T-helper 17 cell (primary cell): ENCODE results near the gene SETX. TPM values are rescaled to one million over a fixed set of nuclear protein-coding genes. Genes with fewer than 3 reads are reported as not detected.
"Not testable (repeated sequence)": the region's sequence is repeated elsewhere in the genome, so short reads cannot be mapped to it uniquely, and the experiment has no call there.

ENCODE experiments used
- ATAC-seq: fragments of 150-1000 bp; cut with Tn5 transposase; 2 replicates; pipeline ENCODE4 v1.10.0; 2021; ENCODE audit warnings: mild to moderate bottlenecking, moderate library complexity
- DNase-seq, 3 donors: peaks; one replicate each; pipeline versions ENCODE4 v3.0.0 to v3.0.0-alpha.2; 2020 to 2021
- H3K9me3 ChIP-seq: one replicate; pipeline ENCODE4 v1.7.0; 2013; ENCODE audit warnings: low read length, mild to moderate bottlenecking; ENCODE audit not compliant: control insufficient read depth, poor library complexity, severe bottlenecking
- H3K27ac Mint-ChIP-seq: one replicate; pipeline ENCODE4 v1.8.0; 2022; ENCODE audit warnings: mild to moderate bottlenecking, moderate library complexity, mixed read lengths
- H3K27me3 Mint-ChIP-seq: one replicate; pipeline ENCODE4 v1.8.0; 2022; ENCODE audit warnings: mixed read lengths
- H3K36me3 Mint-ChIP-seq: one replicate; pipeline ENCODE4 v1.8.0; 2022; ENCODE audit warnings: low read depth, mixed read lengths
- H3K4me1 Mint-ChIP-seq: one replicate; pipeline ENCODE4 v1.8.0; 2022; ENCODE audit warnings: mild to moderate bottlenecking, mixed read lengths
- H3K4me3 Mint-ChIP-seq: one replicate; pipeline ENCODE4 v1.8.0; 2022; ENCODE audit warnings: mild to moderate bottlenecking, moderate library complexity, mixed read lengths
- total RNA-seq, 4 donors: library from RNA in 2 of 4; stranded (reverse) in 2 of 4; gene quantifications; one replicate each; pipeline ENCODE4 v1.2.3 and lab custom pipeline; 2022 to 2026

SETX gene, protein sequence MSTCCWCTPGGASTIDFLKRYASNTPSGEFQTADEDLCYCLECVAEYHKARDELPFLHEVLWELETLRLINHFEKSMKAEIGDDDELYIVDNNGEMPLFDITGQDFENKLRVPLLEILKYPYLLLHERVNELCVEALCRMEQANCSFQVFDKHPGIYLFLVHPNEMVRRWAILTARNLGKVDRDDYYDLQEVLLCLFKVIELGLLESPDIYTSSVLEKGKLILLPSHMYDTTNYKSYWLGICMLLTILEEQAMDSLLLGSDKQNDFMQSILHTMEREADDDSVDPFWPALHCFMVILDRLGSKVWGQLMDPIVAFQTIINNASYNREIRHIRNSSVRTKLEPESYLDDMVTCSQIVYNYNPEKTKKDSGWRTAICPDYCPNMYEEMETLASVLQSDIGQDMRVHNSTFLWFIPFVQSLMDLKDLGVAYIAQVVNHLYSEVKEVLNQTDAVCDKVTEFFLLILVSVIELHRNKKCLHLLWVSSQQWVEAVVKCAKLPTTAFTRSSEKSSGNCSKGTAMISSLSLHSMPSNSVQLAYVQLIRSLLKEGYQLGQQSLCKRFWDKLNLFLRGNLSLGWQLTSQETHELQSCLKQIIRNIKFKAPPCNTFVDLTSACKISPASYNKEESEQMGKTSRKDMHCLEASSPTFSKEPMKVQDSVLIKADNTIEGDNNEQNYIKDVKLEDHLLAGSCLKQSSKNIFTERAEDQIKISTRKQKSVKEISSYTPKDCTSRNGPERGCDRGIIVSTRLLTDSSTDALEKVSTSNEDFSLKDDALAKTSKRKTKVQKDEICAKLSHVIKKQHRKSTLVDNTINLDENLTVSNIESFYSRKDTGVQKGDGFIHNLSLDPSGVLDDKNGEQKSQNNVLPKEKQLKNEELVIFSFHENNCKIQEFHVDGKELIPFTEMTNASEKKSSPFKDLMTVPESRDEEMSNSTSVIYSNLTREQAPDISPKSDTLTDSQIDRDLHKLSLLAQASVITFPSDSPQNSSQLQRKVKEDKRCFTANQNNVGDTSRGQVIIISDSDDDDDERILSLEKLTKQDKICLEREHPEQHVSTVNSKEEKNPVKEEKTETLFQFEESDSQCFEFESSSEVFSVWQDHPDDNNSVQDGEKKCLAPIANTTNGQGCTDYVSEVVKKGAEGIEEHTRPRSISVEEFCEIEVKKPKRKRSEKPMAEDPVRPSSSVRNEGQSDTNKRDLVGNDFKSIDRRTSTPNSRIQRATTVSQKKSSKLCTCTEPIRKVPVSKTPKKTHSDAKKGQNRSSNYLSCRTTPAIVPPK (N-terminal part only)
- total RNA-seq = 10 to 100 TPM; 56.4 to 58.3 TPM
- 377 to 533 reads per million in 2 donors for total RNA-seq (lab: John Stamatoyannopoulos, UW)

DNA sequence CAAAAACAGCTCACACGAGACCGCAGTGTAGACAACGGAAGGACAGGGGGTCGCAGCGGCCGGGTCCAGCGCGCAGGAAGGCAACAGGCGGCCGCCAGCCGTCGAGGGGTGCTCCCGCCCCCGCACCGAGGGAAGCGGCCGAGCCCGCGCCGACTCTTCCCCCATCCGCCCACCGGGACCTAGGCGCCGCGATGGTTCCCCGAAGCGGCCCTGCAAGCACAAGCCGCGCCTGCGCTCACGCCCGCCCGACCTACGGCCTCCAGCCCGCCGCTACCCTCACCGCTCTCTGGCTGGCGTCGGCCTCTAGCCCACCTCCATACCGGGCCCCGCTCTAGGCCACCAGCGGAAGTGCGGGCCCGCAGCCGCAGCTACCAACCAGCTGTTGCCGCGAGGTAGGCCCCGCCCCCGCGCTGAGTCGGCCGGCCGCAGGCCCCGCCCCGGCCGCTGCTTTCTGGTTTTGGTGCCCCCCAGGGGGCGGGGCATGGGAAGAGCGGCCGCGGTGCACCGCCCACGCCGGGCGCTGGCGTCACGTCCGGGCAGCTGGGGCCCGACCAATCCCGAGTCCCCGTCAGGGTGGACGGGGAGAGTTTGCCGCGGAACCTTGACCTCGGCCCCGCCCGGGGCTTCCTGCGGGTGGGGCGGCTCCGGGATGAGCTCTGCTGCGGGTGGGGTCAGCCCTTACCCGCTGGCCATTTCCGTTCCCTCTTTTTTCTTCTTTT is at the start of gene SETX:
Gene SETX (minus strand): TSS at position 350 of the 719 bp plus-strand sequence. CDS start 5,558 bp downstream, outside the sequence.
- peak within 1 kb of the TSS; percentile 98 for H3K27ac Mint-ChIP-seq
- no peaks in the 10 kb centered on the region for H3K27me3 Mint-ChIP-seq
- H3K4me1 Mint-ChIP-seq = peaks cover 36% of the 10 kb centered on the region
- H3K4me3 Mint-ChIP-seq = peak within 1 kb of the TSS; percentile 92
- no peaks in the 10 kb centered on the region for H3K9me3 ChIP-seq
- DNase-seq (peak; percentile 82 to 97 (median 95)), ATAC-seq (peak; percentile 89)
- peaks cover 15% of the 10 kb centered on the region for H3K36me3 Mint-ChIP-seq

DNA sequence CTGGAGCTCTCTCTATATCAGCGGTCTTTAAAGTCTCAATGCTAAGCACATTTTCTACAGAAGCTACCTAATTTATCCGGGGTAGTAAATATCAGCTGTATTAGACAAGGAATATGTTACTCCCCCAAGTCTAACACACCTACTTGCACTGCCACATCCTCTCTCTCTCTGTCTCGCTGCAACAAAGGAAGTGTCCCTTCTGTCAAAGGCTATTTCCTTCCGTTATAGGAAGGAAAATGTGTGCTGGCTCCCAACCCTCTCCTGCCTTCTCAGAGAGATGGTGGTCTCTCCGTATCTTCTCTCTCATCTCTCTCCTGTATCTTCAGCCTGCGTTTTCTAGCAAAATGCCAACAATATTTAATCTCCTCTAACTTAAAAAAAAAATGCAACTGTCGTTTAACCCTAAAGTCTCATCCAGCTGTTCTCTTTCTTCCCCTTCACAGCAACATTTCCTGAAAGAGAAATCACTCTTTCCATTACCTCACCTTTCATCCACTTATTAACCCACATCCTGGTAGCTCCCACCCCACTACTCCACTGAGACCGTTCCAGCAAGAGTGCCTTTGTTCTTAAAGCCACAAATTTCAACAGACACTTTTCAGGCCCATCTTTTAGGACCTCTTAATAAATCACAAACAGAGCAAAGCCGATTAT is 49.6 kb upstream of the SETX start:
- Mint-ChIP-seq H3K4me1 (peaks cover 33% of the 10 kb centered on the region), H3K27ac (peak overlapping the region; percentile 98), H3K36me3 (peaks cover 15% of the 10 kb centered on the region), H3K27me3 (no peaks in the 10 kb centered on the region), H3K4me3 (peak overlapping the region; percentile 95)
- no peaks in the 10 kb centered on the region for H3K9me3 ChIP-seq
- ATAC-seq (no peak), DNase-seq (no peak)

DNA sequence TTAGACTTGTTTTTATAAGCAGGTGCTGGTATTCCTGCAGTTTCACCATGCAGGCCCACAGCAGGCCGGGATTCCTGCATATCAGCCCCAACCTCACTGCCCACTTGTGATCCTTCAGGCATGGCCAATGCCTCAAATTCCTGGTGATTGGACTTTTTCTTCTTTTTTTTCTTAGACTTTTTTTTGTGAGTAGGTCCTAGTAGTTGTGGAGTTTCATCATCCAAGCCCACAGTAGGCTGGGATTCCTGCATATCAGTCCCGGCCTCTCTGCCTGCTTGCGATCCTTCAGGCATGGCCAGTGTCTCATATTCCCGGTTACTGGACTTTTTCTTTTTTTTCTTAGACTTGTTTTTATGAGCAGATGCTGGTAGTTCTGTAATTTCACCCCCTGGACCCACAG is 47.0 kb upstream of the SETX start:
- Mint-ChIP-seq H3K36me3 (peaks cover 20% of the 10 kb centered on the region), H3K27ac (peak overlapping the region; percentile 21), H3K4me3 (no peak overlapping the region), H3K4me1 (peaks cover 30% of the 10 kb centered on the region), H3K27me3 (no peaks in the 10 kb centered on the region)
- ATAC-seq = no peak
- no peaks in the 10 kb centered on the region for H3K9me3 ChIP-seq
- no peak for DNase-seq

DNA sequence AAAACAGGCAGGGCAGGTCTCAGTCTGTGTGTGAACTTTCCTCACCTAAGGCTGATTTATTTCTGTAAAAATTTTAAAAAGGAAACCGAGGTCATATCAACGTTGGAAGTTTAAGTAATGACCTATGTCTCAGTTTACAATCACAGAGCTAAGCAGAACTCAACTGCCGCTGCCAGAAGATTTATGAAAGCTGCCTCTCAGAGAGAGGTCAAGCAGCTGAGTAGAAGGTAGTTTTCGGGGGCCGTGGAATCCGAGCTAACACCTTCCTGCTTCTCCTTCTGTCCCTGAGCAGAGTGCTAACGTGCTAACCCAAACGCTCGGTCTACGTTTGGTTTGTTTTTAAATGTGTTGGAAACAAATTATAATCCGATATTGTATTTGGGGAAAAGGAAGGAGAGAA is 40.8 kb upstream of the SETX start:
- no peak for ATAC-seq
- Mint-ChIP-seq H3K4me1 (no peaks in the 10 kb centered on the region), H3K36me3 (peaks cover 9% of the 10 kb centered on the region), H3K27ac (no peak overlapping the region), H3K27me3 (no peaks in the 10 kb centered on the region), H3K4me3 (no peak overlapping the region)
- H3K9me3 ChIP-seq = no peaks in the 10 kb centered on the region
- no peak for DNase-seq

DNA sequence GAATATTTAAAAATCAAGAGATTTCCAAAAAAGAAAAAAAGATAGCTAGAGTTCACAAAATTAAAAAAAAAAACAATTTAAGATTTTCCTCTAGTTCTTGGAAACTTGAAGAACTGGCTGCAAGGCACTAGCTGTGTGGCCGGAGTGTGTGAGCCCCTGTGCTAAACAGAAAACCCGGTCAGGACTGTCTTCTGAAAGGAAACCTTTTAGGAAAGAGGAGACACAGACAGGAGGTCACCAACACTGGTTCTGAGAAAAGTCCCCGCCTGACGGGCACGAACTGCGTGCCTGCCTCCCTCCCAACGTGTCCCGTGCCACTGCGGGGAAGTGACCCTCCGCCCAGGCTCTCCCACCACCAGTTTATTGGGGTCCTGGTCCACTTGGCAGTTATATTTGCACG is 36.7 kb upstream of the SETX start:
- ATAC-seq = no peak
- H3K27me3 Mint-ChIP-seq = no peaks in the 10 kb centered on the region
- peaks cover 4% of the 10 kb centered on the region for H3K36me3 Mint-ChIP-seq

DNA sequence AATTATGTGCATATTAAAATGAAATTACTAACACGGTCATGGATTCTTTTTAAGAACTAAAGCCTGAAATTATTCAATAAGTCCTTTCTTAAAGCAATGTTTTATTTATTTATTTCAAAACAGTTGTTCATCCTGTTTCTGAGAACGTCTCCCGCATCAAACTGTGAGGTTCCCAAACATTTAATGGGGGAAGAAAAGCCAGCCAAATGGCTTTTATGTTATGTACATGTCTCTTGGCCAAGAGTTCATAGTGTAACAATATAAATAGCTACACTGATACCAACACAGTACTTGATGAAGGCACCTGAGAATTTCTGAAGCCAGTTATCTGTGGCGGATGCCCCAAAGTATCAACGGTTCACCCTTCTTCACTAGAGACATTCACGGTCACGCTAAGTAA is 36.2 kb upstream of the SETX start:
- H3K27ac Mint-ChIP-seq = no peak overlapping the region
- H3K36me3 Mint-ChIP-seq = peaks cover 4% of the 10 kb centered on the region
- no peak overlapping the region for H3K4me3 Mint-ChIP-seq
- H3K9me3 ChIP-seq = no peaks in the 10 kb centered on the region
- ATAC-seq = no peak
- no peak for DNase-seq
- no peaks in the 10 kb centered on the region for H3K27me3 Mint-ChIP-seq
- H3K4me1 Mint-ChIP-seq = no peaks in the 10 kb centered on the region

More for the DNA sequence above, 36.7 kb upstream of the SETX start:
- no peak overlapping the region for H3K27ac Mint-ChIP-seq
- H3K4me3 Mint-ChIP-seq = no peak overlapping the region
- DNase-seq = no peak
- no peaks in the 10 kb centered on the region for H3K4me1 Mint-ChIP-seq
- H3K9me3 ChIP-seq = no peaks in the 10 kb centered on the region

DNA sequence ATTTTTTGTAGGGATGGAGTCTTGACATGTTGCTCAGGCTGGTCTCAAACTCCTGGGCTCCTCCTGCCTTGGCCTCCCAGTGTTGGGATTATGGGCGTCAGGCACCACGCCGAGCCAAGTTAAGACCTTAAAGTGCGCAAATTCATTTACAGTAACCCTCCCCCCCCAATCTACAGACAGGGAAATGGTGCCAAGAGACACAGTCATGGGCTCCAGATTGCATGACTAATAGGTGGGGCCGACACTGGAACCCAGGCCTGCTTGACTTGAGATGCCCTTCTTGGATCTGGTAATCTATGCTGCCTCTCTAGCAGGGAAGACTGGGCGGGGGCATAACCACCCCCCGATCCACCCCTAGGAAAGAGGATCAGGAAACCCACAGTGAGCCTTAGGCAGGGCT is 32.3 kb upstream of the SETX start:
- Mint-ChIP-seq H3K4me3 (no peak overlapping the region), H3K27me3 (no peaks in the 10 kb centered on the region), H3K36me3 (peaks cover 8% of the 10 kb centered on the region), H3K27ac (no peak overlapping the region), H3K4me1 (peaks cover 10% of the 10 kb centered on the region)
- no peaks in the 10 kb centered on the region for H3K9me3 ChIP-seq
- DNase-seq (no peak), ATAC-seq (no peak)

DNA sequence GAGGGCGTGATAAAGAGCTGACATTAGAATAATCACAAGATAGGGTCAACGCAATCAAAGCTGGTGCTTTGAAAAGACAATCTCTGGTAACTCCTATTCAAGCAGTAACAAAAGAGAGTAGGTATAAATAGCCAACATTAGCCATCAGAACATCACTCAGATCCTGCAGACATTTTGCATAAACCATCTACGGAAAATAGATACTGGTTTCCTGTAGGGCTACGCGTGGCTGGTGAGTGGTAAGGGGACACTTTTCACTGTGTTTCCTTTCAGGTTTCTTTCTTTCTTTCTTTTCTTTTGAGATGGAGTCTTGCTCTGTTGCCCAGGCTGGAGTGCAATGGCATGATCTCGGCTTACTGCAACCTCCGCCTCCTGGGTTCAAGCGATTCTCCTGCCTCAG is 29.6 kb upstream of the SETX start:
- H3K27ac Mint-ChIP-seq = peak overlapping the region; percentile 79
- H3K36me3 Mint-ChIP-seq = peaks cover 6% of the 10 kb centered on the region
- no peaks in the 10 kb centered on the region for H3K27me3 Mint-ChIP-seq
- H3K4me1 Mint-ChIP-seq = peaks cover 14% of the 10 kb centered on the region
- no peaks in the 10 kb centered on the region for H3K9me3 ChIP-seq
- H3K4me3 Mint-ChIP-seq = peak overlapping the region; percentile 19
- ATAC-seq (no peak), DNase-seq (no peak)

DNA sequence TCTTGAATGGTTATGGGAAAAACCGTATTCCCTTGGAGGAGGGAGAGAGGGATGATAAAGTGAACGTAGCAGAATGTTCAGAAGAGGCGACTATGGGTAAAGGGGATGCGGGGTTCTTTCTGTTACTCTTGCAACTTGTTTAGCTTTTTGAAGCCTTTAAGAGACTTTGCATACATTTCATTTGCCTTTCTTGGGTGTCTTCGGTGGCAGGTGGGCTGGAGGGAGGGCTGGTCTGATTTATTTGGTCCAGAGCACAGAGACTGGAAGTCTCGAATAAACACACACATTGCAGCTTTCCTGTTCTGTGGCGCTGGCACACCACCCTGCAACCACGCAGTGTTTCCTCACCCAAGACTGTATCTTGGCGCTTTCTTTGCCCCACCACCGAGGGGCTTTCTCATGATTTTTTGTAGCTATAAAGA is 28.7 kb upstream of the SETX start:
- no peaks in the 10 kb centered on the region for H3K27me3 Mint-ChIP-seq
- peak overlapping the region; percentile 70 for H3K4me3 Mint-ChIP-seq
- peak overlapping the region; percentile 79 for H3K27ac Mint-ChIP-seq
- H3K9me3 ChIP-seq = no peaks in the 10 kb centered on the region
- peaks cover 14% of the 10 kb centered on the region for H3K4me1 Mint-ChIP-seq
- peaks cover 6% of the 10 kb centered on the region for H3K36me3 Mint-ChIP-seq
- ATAC-seq (no peak), DNase-seq (no peak)

DNA sequence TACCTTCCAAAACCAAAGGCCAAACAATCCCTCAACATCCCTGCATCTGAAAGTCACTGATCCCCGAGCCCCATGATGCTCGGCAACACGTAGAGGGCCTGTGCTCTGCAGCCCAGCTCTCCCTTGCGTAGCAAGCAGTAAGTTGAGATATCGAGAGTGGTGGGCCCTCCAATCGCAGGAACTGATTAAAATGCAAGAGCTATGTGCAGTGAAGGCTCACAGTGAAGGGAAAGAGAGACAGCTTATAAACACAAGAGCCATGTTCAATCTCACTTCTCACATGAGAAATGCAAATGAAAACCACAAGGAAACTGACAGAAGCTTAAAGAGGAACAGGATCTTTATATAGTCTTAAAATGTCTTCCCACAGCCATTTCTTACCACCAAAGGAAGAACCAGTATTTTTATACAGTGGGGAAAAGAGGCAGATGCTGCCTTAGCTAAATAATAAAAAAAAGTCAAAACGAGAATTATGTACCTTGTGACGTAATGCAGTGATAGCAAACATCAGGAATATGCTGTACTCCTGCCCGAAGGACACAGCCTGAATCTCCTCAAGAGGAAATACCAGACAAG is 27.3 kb upstream of the SETX start:
- ATAC-seq (peak; percentile 53), DNase-seq (no peak)
- Mint-ChIP-seq H3K36me3 (peaks cover 6% of the 10 kb centered on the region), H3K27me3 (no peaks in the 10 kb centered on the region), H3K4me3 (no peak overlapping the region), H3K4me1 (peaks cover 14% of the 10 kb centered on the region), H3K27ac (peak overlapping the region; percentile 79)
- H3K9me3 ChIP-seq = no peaks in the 10 kb centered on the region

DNA sequence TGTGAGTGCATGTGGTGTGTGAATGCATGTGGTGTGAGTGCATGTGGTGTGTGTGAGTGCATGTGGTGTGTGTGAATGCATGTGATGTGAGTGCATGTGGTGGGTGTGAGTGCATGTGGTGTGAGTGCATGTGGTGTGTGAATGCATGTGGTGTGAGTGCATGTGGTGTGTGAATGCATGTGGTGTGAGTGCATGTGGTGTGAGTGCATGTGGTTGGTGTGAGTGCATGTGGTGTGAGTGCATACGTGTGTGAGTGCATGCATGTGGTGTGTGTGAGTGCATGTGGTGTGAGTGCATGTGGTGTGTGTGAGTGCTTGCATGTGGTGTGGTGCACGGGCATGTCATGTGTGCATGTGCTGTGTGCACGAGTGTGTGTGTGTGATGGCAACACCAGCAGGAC is 23.6 kb upstream of the SETX start:
- not testable (repeated sequence) for H3K27ac Mint-ChIP-seq, H3K4me3 Mint-ChIP-seq, H3K27me3 Mint-ChIP-seq, ATAC-seq, H3K36me3 Mint-ChIP-seq, DNase-seq, H3K9me3 ChIP-seq, H3K4me1 Mint-ChIP-seq

DNA sequence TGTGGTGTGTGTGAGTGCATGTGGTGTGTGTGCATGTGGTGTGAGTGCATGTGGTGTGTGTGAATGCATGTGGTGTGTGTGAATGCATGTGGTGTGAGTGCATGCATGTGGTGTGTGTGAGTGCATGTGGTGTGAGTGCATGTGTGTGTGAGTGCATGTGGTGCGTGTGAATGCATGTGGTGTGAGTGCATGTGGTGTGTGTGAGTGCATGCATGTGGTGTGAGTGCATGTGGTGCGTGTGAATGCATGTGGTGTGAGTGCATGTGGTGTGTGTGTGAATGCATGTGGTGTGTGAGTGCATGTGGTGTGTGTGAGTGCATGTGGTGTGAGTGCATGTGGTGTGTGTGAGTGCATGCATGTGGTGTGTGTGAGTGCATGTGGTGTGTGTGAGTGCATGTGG is 23.0 kb upstream of the SETX start:
- not testable (repeated sequence) for H3K27ac Mint-ChIP-seq, DNase-seq, ATAC-seq, H3K36me3 Mint-ChIP-seq, H3K4me3 Mint-ChIP-seq, H3K9me3 ChIP-seq, H3K27me3 Mint-ChIP-seq
- H3K4me1 Mint-ChIP-seq = peaks cover 12% of the 10 kb centered on the region
